AG09309 (cell line): Measurements from ENCODE around the gene ZFP36L1.

ENCODE experiments used
- DNase-seq: peaks from one replicate; pipeline ENCODE4 v3.0.0-alpha.2; 2010; ENCODE audit warnings: low read depth
- H3K4me3 ChIP-seq: 2 replicates; pipeline ENCODE4 v1.5.1; 2011; ENCODE audit warnings: mild to moderate bottlenecking, low read depth, low read length, moderate library complexity; ENCODE audit not compliant: control insufficient read depth
- CTCF ChIP-seq: IDR thresholded peaks from 2 replicates; pipeline ENCODE4 v1.5.1; 2011; ENCODE audit warnings: mild to moderate bottlenecking, low read depth, low read length, inconsistent platforms; ENCODE audit not compliant: insufficient read depth, control insufficient read depth; ENCODE audit errors: missing control alignments

ZFP36L1 gene

GRCh38 chr14:68828698-68829097 is 35.8 kb upstream of the ZFP36L1 start:
- H3K4me3 ChIP-seq: no peak overlapping the region
- DNase-seq: no peak
- TF ChIP-seq CTCF: no peak

- DNase-seq: no peak
- TF ChIP-seq CTCF: no peak
- H3K4me3 ChIP-seq: no peak overlapping the region
Observed at GRCh38 chr14:68825729-68826128, 32.9 kb upstream of the ZFP36L1 start.

- no peak overlapping the region for H3K4me3 ChIP-seq
- DNase-seq: no peak
- peak; percentile 97 for TF ChIP-seq CTCF
Observed at GRCh38 chr14:68824517-68825347, 31.9 kb upstream of the ZFP36L1 start.

GRCh38 chr14:68824207-68824516 is 31.3 kb upstream of the ZFP36L1 start:
- H3K4me3 ChIP-seq: no peak overlapping the region
- no peak for TF ChIP-seq CTCF
- DNase-seq: no peak

GRCh38 chr14:68823434-68824206 is 30.8 kb upstream of the ZFP36L1 start:
- DNase-seq: no peak
- no peak overlapping the region for H3K4me3 ChIP-seq
- no peak for TF ChIP-seq CTCF

- no peak for DNase-seq
- H3K4me3 ChIP-seq: no peak overlapping the region
- TF ChIP-seq CTCF: no peak
Observed at GRCh38 chr14:68822926-68823325, 30.1 kb upstream of the ZFP36L1 start.
